RPMI8226 (cell line): ENCODE measurements around the gene PIAS3.
"Not testable (repeated sequence)": the region's sequence is repeated elsewhere in the genome, so short reads cannot be mapped to it uniquely, and the experiment has no call there.

Experiments
- DNase-seq: peaks from one replicate; pipeline ENCODE4 v3.0.0-alpha.2; 2015

PIAS3 gene

DNA sequence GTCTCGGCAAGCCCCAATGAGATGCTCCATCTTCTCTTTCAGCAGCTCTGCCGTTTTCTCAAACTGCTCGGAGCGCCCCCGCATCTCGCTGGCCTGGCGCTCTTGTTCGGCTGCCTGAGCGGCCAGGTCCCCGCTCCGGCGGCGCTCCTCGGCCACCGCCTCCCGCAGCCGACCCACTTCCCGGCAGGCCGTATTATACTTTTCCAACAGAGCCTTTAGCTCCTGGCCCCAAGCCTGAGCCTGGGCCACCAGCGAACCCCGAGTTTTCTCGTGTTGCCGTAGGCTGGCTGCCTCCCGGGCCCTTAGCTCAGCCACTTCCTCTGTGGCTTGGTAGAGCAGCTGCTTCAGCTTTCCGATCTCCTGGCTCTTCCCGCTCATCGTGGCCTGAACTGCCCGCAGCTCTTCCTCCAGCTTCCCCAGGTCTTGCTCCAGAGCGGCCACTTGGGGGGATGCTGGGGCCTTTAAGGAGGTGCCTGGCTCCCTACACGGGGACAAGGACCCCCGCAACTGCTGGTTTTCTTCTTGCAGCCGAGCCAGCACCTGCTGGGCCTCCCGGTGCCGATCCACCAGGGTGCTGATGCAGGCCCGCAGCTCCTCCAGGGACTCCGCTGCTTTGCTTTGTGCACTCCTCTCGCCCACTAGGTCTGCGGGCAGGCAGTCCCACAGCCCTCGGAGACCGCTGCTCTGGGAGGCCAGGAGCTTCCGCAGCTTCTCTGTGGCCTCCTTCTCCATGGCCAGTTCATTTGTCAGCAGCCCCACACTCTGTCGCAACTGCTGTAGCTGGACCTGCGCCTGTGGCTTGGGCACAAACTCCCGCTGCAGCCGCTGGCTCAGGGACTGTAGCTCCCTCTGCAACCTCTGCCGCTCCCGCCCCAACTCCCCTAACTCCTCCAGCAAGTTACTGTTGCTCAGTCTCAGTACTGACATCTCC is 13.4 kb upstream of the PIAS3 start:
- DNase-seq = peak; percentile 52

DNA sequence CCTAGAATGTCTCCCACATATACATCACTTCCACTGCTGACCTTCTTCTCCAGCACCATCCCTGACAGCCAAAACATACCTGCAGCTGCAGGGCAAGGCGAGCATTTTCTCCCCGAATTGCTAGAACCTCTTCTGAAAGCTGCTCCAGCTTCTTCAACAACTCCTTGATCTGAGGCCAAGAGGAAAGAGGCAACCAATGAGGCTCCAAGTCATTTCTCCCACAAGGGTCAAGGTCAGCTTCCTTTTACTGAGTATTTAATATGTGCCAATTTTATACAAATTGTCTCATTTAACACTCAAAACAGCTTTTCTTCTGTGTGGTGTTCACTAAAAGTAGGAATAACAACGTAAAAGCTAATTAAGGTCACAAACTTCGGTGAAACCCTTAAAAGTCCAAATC is 9.4 kb upstream of the PIAS3 start:
- no peak for DNase-seq

DNA sequence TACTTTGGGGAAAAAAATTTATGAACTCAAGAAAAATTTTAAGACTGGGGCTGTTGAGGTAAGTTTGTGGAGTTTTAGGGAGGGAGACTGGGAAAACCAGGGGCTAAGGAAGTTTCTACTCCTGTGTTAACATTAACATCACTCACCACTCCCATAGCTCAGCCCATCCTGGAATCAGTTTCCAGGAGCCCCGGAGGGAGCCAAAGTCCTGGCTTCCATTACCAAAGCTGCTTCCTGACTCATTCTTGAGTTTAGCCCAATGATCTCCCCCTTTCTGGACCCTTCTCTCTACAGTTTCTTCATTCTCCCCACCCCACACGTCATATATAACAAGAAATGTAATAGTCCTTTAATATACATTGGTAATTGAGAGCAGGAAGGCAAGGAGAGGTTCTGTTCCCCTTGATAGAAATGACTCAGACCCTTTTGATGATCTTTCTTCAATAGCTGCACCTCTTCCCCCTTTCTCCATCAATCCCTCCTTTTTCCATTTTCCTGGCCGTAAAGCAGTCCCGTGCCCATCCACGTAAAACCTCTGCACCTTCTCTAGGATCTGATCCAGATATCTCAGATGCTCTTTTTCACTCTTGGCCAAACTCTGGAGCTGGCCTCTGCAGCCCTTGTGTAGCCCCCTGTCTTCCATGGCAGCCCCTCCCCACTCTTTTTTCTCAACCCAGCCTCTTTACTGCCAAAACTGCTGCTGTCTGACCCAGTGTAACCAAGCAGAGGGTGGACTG is 4.6 kb upstream of the PIAS3 start:
- DNase-seq = no peak

DNA sequence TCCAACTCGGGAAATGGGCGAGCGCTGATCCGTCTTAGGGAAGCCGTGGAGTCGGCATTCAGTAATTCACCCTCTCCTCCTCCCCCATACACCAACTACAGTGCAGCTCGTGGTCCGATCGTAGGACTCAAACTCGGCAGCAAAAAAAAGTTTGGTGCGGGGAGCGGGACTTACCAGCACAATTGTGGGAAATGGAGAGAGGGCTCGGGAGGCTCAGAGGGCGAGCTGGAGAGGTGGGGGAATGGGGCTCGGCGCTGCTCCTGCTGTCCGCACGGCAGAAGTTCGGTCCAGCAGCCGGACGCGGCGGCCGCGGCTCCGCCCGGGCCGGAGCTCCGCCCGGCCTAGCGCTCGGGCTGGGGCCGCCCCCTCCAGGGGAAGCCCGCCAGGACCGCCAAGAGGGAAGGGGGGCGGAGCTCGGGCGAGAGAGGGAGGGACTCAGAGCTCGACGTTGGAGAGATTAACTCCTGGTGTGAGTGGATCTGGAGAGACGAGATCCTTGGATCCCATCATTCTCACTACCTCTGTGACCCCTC is 676 bp upstream of the PIAS3 start:
- DNase-seq = peak; percentile 82

DNA sequence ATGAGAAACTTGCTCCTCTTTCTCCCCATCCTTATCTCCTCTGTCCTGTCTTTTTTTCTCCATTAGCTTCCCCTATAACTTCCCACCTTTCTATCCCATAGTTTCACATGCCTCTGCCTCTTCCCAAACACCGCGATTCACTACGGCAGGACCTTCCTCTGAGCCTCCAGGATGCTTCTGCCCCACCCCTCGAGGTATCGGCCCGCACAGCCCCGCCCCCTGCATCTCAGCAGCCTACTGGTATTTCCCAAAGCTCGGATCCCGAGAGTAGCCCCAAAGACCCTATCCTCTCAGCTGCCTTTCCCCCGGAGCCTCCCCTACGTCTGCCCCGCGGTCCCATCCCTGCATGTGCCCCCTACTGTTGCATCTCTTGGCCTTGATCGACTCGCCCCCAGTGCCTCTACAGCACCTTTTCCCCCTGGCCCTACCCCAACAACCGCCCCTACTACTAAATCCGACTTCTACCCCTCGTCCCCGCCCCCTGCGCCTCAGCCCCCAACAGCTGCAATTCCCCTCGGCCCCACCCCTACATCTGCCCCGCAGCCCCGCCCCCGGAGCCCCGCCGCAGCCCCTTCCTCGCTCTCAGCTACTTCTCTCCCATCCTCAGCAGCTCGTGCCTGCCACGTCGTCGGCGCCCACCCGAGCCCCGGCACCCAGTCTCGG is 512 bp downstream of the PIAS3 start:
- peak; percentile 56 for DNase-seq

DNA sequence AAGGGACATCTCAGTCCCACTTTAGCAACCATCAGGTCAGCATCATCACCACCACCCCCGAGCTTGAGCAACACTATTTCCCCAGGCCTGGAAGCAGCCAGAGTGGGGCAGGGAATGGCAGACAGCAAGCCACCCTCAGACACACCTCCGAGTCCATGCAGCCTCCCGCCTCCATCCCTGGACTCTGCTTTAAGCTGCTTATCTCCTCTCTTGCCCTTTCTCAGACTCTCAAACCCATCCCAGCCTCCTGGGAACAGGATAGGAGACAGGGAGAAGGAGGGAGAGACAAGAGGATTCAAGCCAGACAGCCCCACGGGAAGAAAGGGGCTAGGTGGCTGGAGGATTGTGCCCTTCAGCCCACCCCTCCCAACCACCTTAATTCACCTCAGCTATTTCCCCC is 1.7 kb downstream of the PIAS3 start:
- no peak for DNase-seq

DNA sequence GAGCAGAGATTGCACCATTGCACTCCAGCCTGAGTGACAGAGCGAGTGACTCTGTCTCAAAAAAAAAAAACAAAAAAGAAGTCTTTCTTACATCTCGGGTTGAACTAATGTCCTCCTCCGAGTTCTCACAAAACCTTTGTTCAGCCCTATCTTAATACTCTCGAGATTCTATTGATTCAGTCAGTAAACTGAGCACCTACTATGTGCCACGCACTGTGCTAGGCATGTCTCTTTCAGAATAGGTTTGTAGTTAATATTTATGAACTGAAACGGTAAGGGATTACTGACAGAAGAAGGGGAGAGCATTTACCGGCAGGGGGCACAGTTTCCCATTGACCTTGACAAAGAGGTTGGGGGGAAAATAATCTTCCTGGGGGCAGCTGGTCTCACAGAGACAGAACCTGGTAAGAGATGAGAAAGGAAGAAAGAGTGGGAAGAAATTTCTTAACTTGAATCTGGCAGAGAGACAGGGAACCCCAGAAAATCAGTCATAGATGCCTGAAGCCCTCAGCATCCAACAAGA is 3.4 kb downstream of the PIAS3 start:
- DNase-seq = no peak

DNA sequence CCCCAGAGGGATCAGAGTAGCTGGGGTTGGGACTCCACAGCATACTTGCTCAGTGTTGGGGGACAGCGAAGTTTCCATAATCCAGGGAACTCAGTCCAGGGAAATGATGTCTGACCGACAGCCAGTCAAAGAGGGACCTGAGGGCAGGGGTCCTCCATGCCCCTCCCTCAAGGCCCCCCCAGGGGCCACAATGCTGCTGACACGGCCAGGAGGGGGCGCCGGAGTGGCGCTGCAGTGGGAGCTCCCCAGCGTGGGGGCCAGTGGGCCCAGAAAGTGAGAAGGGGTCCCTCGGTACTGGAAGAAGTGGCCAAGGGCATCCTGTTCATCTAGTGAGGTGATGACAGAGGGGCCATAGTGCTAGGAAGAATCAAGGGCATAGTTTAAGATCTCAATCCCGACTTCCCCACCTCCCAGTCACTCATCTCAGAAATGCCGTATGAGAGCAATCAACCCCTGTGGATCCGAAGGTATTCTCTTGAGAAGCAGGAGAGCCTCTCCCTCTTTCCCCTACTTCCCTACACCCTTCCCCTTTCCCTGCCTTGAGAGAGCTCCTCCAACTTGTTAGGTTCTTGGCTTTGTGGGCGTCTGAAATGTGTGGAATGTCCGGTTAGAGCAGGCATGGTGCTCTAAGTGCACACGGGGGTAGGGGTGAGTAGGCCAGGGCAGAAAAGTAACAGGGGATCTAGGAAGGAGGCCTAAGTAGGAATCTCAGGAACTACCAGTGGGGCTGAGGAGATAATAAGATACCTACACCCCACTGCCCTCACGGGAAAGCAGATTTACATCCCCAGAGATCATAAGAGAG is 9.3 kb downstream of the PIAS3 start:
- no peak for DNase-seq

DNA sequence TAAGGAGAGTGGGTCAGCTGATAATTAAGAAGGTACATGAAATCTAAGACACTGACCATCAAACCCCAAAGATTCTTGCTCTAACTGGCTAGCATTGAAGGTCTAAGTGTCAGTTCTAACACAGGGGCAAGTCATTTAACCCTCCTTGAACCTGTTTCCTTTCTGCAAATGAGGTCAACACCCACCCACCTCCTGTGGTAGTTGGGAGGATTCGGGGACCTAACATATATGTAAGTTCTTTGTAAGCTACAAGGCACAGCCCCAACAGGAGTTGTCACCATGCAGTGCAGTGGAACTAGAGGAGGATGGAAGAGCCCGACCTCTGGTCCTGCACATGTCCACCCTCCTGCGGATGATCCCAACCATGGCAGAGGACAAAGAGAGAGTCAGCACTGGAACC is 11.1 kb downstream of the PIAS3 start:
- no peak for DNase-seq

DNA sequence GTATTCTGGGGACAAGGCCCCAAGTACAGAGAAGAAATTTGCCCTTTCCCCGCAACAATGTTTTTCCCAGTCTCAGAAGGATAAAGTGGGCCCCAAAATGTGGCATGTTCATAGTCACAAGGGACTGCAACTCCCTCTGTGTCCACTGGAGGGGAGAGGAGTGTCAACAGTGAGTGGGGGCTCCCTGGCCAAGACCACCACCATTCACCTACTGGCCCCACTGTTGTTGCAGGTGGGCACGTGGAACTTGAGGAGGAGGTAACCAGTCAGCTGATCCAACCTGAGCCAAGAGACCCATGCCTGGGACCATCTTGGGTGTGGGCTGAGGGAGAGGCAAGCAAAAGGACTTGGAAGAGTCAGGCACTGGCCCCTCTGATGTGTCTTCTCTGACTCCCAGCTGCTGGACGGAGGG is 12.7 kb downstream of the PIAS3 start:
- peak; percentile 40 for DNase-seq

DNA sequence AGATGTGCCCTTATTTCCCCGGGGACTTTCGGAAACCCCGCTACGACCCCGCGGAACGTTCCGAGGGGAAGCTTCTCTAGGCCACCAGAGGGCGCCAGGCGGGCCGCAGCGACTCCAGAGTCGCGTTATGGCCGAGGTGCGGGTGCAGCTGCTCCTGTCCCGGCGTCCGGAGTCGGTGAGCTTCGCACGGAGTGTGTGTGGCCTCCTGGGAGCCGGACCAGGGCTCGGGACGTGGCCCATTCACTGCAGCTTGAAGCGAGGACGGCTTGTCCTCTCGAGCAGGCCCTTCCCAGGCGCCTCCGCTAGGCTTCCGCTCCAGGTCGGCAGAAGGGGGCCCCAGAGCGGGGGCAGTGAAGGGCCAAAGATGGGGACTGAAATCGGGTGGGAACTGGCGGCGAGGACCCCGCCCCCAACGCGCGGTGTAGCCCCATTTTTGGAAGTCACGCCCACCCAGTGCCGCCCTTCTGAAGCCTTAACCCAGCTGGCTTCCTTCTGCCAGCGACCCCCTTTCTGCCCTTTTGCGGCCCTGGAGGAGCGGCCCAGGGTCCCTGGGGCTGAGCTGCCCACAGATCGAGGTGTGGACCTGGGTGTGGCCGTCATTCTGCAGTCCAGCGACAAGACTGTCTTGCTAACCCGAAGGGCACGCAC is 13.2 kb downstream of the PIAS3 start, which contains the start of gene NUDT17:
TSS of gene NUDT17 (plus strand) at position 117 of the 648 bp plus-strand sequence. CDS start at position 128, 11 bp downstream.
- DNase-seq = peak; percentile 90

DNA sequence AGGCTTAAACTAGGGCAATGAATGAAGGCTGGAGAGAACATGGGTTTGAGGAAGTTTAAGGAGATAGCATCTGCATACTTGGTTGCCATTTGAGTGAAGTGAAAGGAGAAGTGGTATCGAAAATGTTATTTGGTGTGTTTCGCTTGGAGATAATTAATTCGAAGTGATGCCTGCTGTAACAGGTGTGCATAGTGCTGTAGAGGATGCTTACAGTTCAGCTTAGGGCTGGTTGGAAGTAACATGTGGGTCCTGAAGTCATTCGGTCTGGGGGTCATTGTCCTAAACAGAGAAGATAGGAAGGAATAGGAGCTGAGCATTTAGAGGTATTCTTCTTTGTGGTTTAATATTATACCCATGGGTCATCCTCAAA is 13.8 kb downstream of the PIAS3 start:
- DNase-seq = peak; percentile 81

DNA sequence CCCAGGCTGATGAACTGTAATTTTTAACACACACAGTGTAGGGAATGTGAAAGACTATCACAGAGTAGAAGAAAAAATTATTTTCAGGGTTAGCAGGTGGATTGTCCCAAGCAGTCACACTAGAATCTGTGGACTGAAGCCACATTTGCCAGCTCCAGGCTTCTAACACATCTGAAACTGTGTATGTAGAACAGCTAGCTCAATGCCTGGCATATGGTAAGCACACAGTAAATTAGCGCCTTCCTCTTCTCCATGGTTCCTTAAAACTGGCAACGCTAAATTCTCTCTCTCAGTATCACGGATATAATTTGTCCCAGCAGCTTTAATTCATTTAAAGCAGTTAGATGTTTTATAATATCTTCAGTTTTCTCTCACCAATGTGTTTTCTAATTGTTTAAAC is 15.8 kb downstream of the PIAS3 start:
- no peak for DNase-seq

DNA sequence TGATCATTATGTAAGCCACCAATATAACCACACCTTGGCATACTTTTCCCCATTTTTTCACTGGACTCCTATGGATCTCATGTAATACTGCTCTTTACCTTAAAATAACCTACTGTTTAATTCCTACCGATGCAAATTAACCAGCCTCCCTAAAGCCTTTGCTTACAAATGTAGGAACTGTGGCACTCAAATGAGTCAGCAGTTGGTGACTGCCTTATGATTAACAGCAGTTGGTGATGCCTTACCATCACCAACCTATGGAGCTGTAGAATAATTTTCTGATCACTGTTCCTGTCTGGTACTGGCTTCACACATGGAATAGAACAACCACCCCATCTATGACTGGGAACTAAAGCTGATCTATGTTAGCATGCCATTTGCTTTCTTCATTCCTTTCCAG is 21.2 kb downstream of the PIAS3 start:
- DNase-seq = no peak

DNA sequence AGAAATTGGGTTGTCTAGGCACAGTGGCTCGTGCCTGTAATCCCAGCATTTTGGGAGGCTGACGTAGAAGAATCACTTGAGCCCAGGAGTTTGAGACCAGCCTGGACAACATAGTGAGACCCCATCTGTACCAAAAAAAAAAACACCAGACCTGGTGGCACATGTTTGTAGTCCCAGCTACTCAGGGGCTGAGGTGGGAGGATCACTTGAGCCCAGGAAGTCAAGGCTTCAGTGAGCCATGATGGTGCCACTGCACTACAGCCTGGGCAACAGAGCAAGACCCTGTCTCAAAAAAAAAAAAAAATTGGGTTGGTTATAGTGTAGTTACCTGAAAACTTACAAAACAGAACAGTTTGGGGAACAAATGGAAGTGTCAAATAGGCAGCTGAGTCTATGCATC is 28.1 kb downstream of the PIAS3 start:
- DNase-seq = not testable (repeated sequence)

DNA sequence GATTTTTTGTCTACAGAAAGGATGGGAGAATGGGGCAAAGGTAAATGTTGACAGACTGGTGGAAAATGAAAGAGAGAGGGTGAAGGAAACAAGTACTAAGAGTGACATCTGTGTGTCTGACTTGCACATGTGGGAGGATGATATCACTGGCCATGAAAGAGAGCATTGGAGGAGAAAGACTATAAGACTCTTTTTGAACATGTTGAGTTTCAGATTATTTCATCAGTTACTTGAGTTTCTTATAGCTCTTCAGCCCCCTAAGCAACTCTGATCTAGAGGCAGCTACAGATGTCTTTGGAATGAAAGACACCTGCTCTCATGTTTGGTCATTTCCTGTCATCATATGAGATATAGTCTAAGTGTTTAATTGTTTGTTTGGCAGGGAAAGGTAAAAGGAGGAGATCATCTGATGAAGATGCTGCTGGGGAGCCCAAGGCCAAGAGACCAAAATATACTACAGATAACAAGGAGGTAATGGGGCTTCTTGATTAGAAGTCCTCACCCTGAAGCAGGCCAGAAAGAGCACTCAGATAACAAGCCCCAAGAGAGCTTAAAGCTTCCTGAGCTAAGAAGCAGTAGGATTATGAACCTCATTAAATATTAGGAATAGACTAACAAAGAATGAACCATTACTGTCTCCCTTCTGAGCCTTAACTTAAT is 30.4 kb downstream of the PIAS3 start:
- no peak for DNase-seq

DNA sequence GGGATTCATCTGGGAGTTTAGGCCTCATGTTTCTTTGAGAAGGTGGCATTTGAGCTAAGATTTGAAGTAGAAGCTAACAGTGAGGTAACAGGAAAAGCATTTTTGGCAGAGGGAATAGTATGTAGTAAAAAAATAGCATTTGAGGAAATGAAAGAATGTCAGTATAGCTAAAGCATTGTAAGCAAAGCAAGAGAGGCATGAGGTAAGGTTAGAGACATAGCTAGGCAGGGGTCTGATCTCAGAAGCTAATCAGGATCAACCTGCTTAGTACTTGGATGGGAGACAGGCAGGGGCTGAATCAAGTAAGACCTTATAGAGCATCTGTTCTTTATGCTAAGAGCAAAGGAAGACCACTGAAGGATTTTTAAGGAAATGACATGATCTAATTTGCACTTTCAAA is 30.9 kb downstream of the PIAS3 start:
- DNase-seq = no peak

DNA sequence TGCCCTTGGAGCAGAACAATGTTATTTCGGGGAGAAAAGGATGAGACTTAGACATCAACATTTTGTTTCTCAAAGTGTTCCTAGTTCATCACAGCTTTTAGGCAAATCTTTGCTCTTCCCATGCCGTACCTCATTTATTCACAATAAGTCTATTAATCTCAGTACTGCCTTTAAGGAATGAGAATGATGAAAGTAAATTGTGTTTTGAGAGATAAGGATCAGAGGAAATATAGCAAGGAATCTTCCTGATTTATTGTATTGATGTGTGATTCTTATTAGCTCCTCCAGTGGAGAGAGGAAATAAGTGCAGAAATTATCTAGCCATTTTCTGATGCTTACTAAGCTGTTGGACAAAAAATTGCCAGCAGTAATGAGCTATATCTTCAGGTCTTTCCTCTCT is 32.9 kb downstream of the PIAS3 start:
- DNase-seq = no peak

DNA sequence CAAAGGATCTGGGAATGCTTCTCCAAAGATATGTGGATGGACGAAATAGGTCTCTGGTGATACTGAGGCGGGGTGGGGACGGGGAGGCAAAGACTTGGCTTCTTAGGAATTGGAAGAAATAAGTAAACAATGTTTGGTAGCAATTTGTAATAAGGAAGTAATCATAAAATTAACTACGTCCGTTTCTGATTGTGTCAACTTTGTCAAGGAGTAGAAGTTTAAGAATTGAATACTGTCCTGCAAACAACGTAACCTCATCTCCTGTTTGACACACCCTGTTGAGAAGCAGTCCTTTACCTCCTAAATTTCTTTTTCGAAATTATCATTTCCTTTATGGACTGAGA is 34.4 kb downstream of the PIAS3 start:
- DNase-seq = no peak

DNA sequence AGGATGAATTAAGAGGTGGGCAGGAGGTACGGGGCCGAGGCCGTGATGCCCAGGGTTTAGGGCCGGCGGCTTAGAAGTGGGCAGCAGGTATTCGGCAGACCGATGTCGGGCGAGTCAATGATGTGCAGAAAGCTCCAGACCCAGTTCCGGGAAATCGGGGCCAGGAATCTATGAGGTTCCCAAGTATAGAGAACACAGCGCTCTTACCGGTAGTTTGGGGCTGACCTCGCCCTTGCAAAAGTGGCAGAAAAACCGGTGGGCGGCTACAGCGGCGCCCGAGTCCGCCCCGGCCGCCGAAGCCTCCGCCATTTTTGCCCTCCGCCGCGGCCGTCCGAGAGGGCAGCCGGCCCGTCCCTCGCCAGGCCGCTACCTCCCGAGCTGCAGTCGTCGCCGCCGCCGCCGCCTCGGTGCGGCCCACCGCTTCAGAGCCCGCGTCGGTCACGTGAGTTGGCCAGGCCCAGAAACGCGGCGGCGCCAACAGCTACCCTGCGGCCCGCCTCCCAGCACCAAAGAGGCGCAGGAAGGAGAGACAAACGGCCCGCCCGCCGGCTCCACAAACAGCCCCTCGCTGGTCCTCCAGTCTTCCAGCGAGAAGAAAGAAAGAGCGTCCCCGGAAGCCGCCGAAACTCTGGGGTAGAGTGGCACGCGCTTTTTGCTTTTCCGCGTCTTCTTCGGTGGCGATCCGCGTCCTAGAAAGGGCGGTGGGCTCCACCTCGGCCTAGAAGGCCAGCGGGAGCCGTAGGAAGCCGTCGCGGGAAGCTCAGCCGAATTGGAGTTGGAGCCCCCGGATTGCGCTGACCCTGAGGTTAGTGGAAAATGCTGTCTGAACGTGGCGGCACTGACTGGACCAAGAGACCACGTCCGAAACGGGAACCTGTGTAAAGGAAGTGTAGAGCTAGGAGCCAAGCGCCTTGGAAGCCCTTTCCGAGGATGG is 35.0 kb downstream of the PIAS3 start, which contains the start of the genes POLR3C and RNF115:
TSS of gene POLR3C (plus strand) at position 636 of the 934 bp plus-strand sequence. CDS start 1,577 bp downstream, outside the sequence.
TSS of gene RNF115 (minus strand) at position 531 of the 934 bp plus-strand sequence. CDS start at position 309, 222 bp downstream.
- peak; percentile 95 for DNase-seq
